ENCODE measurements around the gene RABGAP1L.
"Not testable (repeated sequence)": the region's sequence is repeated elsewhere in the genome, so short reads cannot be mapped to it uniquely, and the experiment has no call there.

The RABGAP1L gene

GRCh38 chr1:174136714-174137113 lies 22.6 kb upstream of the RABGAP1L start:
- POLR2A ChIA-PET (ENCODE audit: low non-redundant PET) = no interaction called here
- CTCF ChIA-PET = no interaction called here
- no peak for TF ChIP-seq CTCF (conservative IDR thresholded peaks at IDR 0.05; ENCODE audit: low read depth)
- H3K27ac ChIP-seq = no peak overlapping the region
- DNase-seq (ENCODE audit: low spot score) = no peak

GRCh38 chr1:174142836-174143235 lies 16.5 kb upstream of the RABGAP1L start:
- TF ChIP-seq CTCF (conservative IDR thresholded peaks at IDR 0.05; ENCODE audit: low read depth) = no peak
- CTCF ChIA-PET = no interaction called here
- DNase-seq (ENCODE audit: low spot score) = no peak
- POLR2A ChIA-PET (ENCODE audit: low non-redundant PET) = interaction anchor here (0.6 kb wide), 1 partner anchor 10 kb away, joined by 11 read pairs; no protein-coding TSS in a partner anchor
- H3K27ac ChIP-seq = no peak overlapping the region

GRCh38 chr1:174143727-174144396 lies 15.5 kb upstream of the RABGAP1L start:
- DNase-seq (ENCODE audit: low spot score); POLR2A ChIA-PET (ENCODE audit: low non-redundant PET); H3K27ac ChIP-seq; CTCF ChIA-PET: not testable (repeated sequence)

GRCh38 chr1:174144397-174144783 lies 14.9 kb upstream of the RABGAP1L start:
- CTCF ChIA-PET = interaction anchor here (0.7 kb wide), 1 partner anchor 44 kb away, joined by 5 read pairs; no protein-coding TSS in a partner anchor
- H3K27ac ChIP-seq; DNase-seq (ENCODE audit: low spot score); POLR2A ChIA-PET (ENCODE audit: low non-redundant PET): not testable (repeated sequence)

GRCh38 chr1:174149216-174149615 lies 10.1 kb upstream of the RABGAP1L start:
- TF ChIP-seq CTCF (conservative IDR thresholded peaks at IDR 0.05; ENCODE audit: low read depth) = no peak
- POLR2A ChIA-PET (ENCODE audit: low non-redundant PET) = no interaction called here
- DNase-seq (ENCODE audit: low spot score) = no peak
- no peak overlapping the region for H3K27ac ChIP-seq
- CTCF ChIA-PET = no interaction called here

- ChIA-PET POLR2A (ENCODE audit: low non-redundant PET) (no interaction called here), CTCF (no interaction called here)
- no peak for TF ChIP-seq CTCF (conservative IDR thresholded peaks at IDR 0.05; ENCODE audit: low read depth)
- no peak overlapping the region for H3K27ac ChIP-seq
- DNase-seq (ENCODE audit: low spot score) = no peak
Measured at GRCh38 chr1:174150499-174150898, 8.8 kb upstream of the RABGAP1L start.

GRCh38 chr1:174152427-174152826 lies 6.9 kb upstream of the RABGAP1L start:
- H3K27ac ChIP-seq = no peak overlapping the region
- ChIA-PET POLR2A (ENCODE audit: low non-redundant PET) (no interaction called here), CTCF (interaction anchor here (0.6 to 1.1 kb wide), 3 partner anchors 65 to 642 kb away, joined by 4 to 7 read pairs (median 5); no protein-coding TSS in a partner anchor)
- no peak for TF ChIP-seq CTCF (conservative IDR thresholded peaks at IDR 0.05; ENCODE audit: low read depth)
- no peak for DNase-seq (ENCODE audit: low spot score)

All from RWPE1 (cell line).